B cell (primary cell): Measurements from ENCODE around the gene GRM4. TPM values are rescaled to one million over a fixed set of nuclear protein-coding genes. Genes with fewer than 3 reads are reported as not detected.

ENCODE experiments used
- ATAC-seq: fragments of 200-7000 bp; cut with Tn5 transposase; one replicate; pipeline ENCODE4 v1.10.0; 2021; ENCODE audit warnings: low read depth, mild to moderate bottlenecking, moderate number of reproducible peaks, moderate library complexity
- CTCF ChIA-PET: fragments of 350-600 bp; sonication (Branson Sonifier 250); formaldehyde crosslinking; loops from one replicate; lab custom pipeline; 2021; ENCODE audit warnings: antibody characterized with exemption, inconsistent platforms; lab: Charles Lee
- POLR2A ChIA-PET: fragments of 350-600 bp; sonication (Branson Sonifier 250); formaldehyde crosslinking; loops from one replicate; lab custom pipeline; 2021; ENCODE audit warnings: antibody characterized with exemption; lab: Charles Lee
- DNase-seq: peaks from one replicate; pipeline ENCODE4 v3.0.0; 2013
- H2AFZ ChIP-seq: 2 replicates; pipeline ENCODE4 v1.6.1; 2012; ENCODE audit warnings: mild to moderate bottlenecking, low read depth, low read length; ENCODE audit not compliant: insufficient read depth, poor library complexity, severe bottlenecking
- H3K27ac ChIP-seq, 2 donors: 1 replicate in 1 of 2; 2 replicates in 1 of 2; pipeline ENCODE4 v1.5.1; 2012 to 2013; ENCODE audit warnings: low read length in 2 of 2, mild to moderate bottlenecking in 2 of 2, moderate library complexity in 1 of 2
- H3K27me3 ChIP-seq, 4 experiments: fragments of 200-600 bp in 1 of 4; sonication (generic) in 1 of 4; replicated peaks in 1 of 4; 1 replicate in 2 of 4; 2 replicates in 2 of 4; pipeline versions ENCODE4 v1.6.1 to v1.7.0; 2013 to 2016; ENCODE audit warnings: low read length in 3 of 4, mild to moderate bottlenecking in 2 of 4, mixed read lengths in 1 of 4, moderate library complexity in 1 of 4; ENCODE audit not compliant: insufficient read depth in 4 of 4, control insufficient read depth in 3 of 4; ENCODE audit errors: control extremely low read depth in 1 of 4
- H3K36me3 ChIP-seq, 2 experiments: replicated peaks in 1 of 2; 1 replicate in 1 of 2; 2 replicates in 1 of 2; pipeline versions ENCODE4 v1.6.1 to v1.7.1; 2013; ENCODE audit warnings: low read length in 1 of 2; ENCODE audit not compliant: insufficient read depth in 2 of 2, control insufficient read depth in 1 of 2; ENCODE audit errors: control extremely low read depth in 1 of 2, extremely low read depth in 1 of 2
- H3K4me1 ChIP-seq, 2 donors: fragments of 200-600 bp in 1 of 2; sonication (generic) in 1 of 2; 1 replicate in 1 of 2; 2 replicates in 1 of 2; pipeline versions ENCODE4 v1.5.1 to v1.6.1; 2013 to 2017; ENCODE audit warnings: low read length in 2 of 2; ENCODE audit not compliant: control insufficient read depth in 2 of 2, insufficient read depth in 2 of 2
- H3K4me2 ChIP-seq: replicated peaks from 2 replicates; pipeline ENCODE3; 2012; ENCODE audit warnings: mild to moderate bottlenecking, low read depth, low read length; ENCODE audit not compliant: poor library complexity, severe bottlenecking
- H3K4me3 ChIP-seq, 5 experiments: fragments of 200-600 bp in 1 of 5; sonication (generic) in 1 of 5; 1 replicate in 3 of 5; 2 replicates in 2 of 5; pipeline versions ENCODE4 v1.5.1 to v1.7.0; 2011 to 2016; ENCODE audit warnings: low read length in 4 of 5, mild to moderate bottlenecking in 4 of 5, low read depth in 2 of 5, control low read depth in 1 of 5, moderate library complexity in 1 of 5; ENCODE audit not compliant: insufficient read depth in 1 of 5; ENCODE audit errors: control extremely low read depth in 1 of 5, extremely low read depth in 1 of 5
- H3K79me2 ChIP-seq: fragments of 200-600 bp; sonication (generic); one replicate; pipeline ENCODE4 v1.6.0; 2016; ENCODE audit warnings: low read length; ENCODE audit not compliant: control insufficient read depth, insufficient read depth
- H3K9ac ChIP-seq: fragments of 200-600 bp; sonication (generic); 2 replicates; pipeline ENCODE4 v1.6.1; 2017; ENCODE audit warnings: mild to moderate bottlenecking, low read length, moderate library complexity
- H3K9me3 ChIP-seq, 3 donors: one replicate each; pipeline versions ENCODE4 v1.6.1 to v1.7.1; 2013; ENCODE audit warnings: low read length in 2 of 3; ENCODE audit not compliant: control insufficient read depth in 2 of 3, insufficient read depth in 1 of 3; ENCODE audit errors: control extremely low read depth in 1 of 3
- H4K20me1 ChIP-seq: 2 replicates; pipeline ENCODE4 v1.6.0; 2012; ENCODE audit warnings: mild to moderate bottlenecking, low read length; ENCODE audit not compliant: insufficient read depth, control insufficient read depth, poor library complexity, severe bottlenecking
- H3K27ac Mint-ChIP-seq: one replicate; pipeline ENCODE4 v1.8.0; 2021; ENCODE audit warnings: mixed read lengths
- H3K27me3 Mint-ChIP-seq: one replicate; pipeline ENCODE4 v1.8.0; 2021; ENCODE audit warnings: mixed read lengths
- H3K4me1 Mint-ChIP-seq: one replicate; pipeline ENCODE4 v1.8.0; 2021; ENCODE audit warnings: mixed read lengths
- H3K4me3 Mint-ChIP-seq: one replicate; pipeline ENCODE4 v1.8.0; 2021; ENCODE audit warnings: mixed read lengths
- H3K9me3 Mint-ChIP-seq: one replicate; pipeline ENCODE4 v1.8.0; 2022; ENCODE audit warnings: mixed read lengths; ENCODE audit not compliant: insufficient read depth
- EZH2 ChIP-seq: IDR thresholded peaks from 2 replicates; pipeline ENCODE4 v1.6.1; 2012; ENCODE audit warnings: borderline replicate concordance, low read depth, mild to moderate bottlenecking, moderate library complexity, low read length; ENCODE audit not compliant: insufficient read depth, poor library complexity, severe bottlenecking
- WGBS: methylation state at CpG from one replicate; pipeline ENCODE4 v1.1.5; 2013; ENCODE audit warnings: missing lambda C conversion rate; ENCODE audit not compliant: insufficient coverage; 5-methylcytosine and 5-hydroxymethylcytosine counted together
- intact Hi-C: fragments of 100-400 bp; cut with micrococcal nuclease; formaldehyde crosslinking; loops from one replicate; pipeline ENCODE4 v1.10.0; 2022
- polyA plus RNA-seq: library from polyadenylated mRNA; depleted of rRNA; stranded (reverse); fragments of >200 nt; gene quantifications from 2 replicates; pipeline ENCODE4 v1.2.3, GENCODE V29; 2012
- total RNA-seq, 2 donors: library from RNA; stranded (reverse); fragments of 120-200 nt in 1 of 2; gene quantifications; 1 replicate in 1 of 2; 2 replicates in 1 of 2; pipeline versions ENCODE4 v1.2.3 to v1.2.4, GENCODE V29; 2013 to 2022
- TF ChIP-seq, protein P1 (sequence below): fragments of 200-600 bp; IDR thresholded peaks from one replicate; pipeline ENCODE4 v1.8.0; 2022; ENCODE audit warnings: antibody characterized with exemption, mild to moderate bottlenecking

GRM4 gene
- total and polyA plus RNA-seq, 2 donors (not counting 1 experiment from before 2014, with no cell fraction given): 0.04 TPM; not detected in 1

DNA sequence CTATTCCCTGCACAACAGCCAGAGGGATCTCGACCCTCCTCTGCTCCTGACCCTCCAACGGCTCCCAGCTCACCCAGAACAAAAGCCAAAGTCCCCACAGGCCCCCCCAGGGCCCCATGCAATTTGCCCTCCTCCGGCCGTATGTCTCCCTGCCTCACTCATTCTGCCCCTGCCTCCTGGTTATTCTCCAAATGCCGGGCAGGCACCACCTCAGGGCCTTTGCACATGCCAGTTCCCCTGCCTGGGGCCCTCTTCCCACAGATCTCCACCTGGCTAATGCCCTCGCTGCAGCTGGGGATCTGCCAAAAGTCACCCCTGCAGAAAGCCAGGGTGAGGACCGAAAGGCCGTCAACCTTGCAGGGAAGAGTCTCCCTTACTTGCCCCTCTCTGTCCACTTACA is 66.0 kb downstream of the GRM4 start:
- Histone ChIP-seq H3K27ac (no peak overlapping the region), H3K36me3 (no peaks in the 10 kb centered on the region), H3K4me2 (no peak overlapping the region), H3K4me1 (no peaks in the 10 kb centered on the region), H2AFZ (no peak overlapping the region), H3K4me3 (no peak overlapping the region), H4K20me1 (no peaks in the 10 kb centered on the region), H3K9ac (no peak overlapping the region), H3K27me3 (no peaks in the 10 kb centered on the region), H3K79me2 (no peaks in the 10 kb centered on the region), H3K9me3 (no peaks in the 10 kb centered on the region)
- Mint-ChIP-seq H3K27me3 (peaks cover 11% of the 10 kb centered on the region), H3K9me3 (no peaks in the 10 kb centered on the region), H3K4me3 (no peak overlapping the region), H3K27ac (no peak overlapping the region), H3K4me1 (no peaks in the 10 kb centered on the region)
- 72% methylated on average over 8 of the region's 8 CpGs for WGBS
- intact Hi-C loops: no loop called here
- no peak for TF ChIP-seq EZH2
- TF ChIP-seq, protein P1, sequence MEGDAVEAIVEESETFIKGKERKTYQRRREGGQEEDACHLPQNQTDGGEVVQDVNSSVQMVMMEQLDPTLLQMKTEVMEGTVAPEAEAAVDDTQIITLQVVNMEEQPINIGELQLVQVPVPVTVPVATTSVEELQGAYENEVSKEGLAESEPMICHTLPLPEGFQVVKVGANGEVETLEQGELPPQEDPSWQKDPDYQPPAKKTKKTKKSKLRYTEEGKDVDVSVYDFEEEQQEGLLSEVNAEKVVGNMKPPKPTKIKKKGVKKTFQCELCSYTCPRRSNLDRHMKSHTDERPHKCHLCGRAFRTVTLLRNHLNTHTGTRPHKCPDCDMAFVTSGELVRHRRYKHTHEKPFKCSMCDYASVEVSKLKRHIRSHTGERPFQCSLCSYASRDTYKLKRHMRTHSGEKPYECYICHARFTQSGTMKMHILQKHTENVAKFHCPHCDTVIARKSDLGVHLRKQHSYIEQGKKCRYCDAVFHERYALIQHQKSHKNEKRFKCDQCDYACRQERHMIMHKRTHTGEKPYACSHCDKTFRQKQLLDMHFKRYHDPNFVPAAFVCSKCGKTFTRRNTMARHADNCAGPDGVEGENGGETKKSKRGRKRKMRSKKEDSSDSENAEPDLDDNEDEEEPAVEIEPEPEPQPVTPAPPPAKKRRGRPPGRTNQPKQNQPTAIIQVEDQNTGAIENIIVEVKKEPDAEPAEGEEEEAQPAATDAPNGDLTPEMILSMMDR: no peak
- ChIA-PET POLR2A (no interaction called here), CTCF (interaction anchor here (1.9 kb wide), 1 partner anchor 25 kb away, joined by 6 read pairs; no protein-coding TSS in a partner anchor)
- no peak for ATAC-seq
- DNase-seq: no peak

DNA sequence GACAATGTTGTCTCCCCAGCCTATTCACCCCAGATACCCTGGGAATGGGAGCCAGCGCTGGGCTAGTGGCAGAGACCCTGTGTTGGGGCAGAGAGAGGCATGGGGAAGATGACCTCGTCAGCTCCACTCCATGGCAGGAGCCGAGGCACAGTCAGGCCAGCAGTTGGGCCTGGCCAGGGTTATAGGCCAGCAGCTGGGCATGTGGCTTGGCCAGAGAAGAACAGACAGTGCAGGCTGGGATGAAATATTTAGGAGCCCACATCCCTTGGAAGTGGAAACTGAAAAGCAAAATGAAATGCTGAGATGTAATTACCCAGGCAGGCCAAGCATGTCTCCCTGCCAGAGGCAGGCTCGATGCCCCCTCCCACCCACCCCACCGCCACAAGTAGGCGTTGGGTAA is 70.0 kb downstream of the GRM4 start:
- H3K4me3 Mint-ChIP-seq: no peak overlapping the region
- peaks cover 6% of the 10 kb centered on the region for H3K27me3 Mint-ChIP-seq
- Histone ChIP-seq H4K20me1 (no peaks in the 10 kb centered on the region), H3K36me3 (no peaks in the 10 kb centered on the region), H3K4me1 (no peaks in the 10 kb centered on the region), H3K27me3 (no peaks in the 10 kb centered on the region), H3K9ac (no peak overlapping the region), H3K9me3 (peaks cover 0 to 4% (median 0%) of the 10 kb centered on the region in 3 donors), H3K79me2 (no peaks in the 10 kb centered on the region), H3K27ac (no peak overlapping the region), H3K4me2 (no peak overlapping the region), H3K4me3 (no peak overlapping the region), H2AFZ (no peak overlapping the region)
- no peaks in the 10 kb centered on the region for H3K9me3 Mint-ChIP-seq
- ATAC-seq (no peak), DNase-seq (no peak)
- H3K27ac Mint-ChIP-seq: no peak overlapping the region
- POLR2A ChIA-PET: no interaction called here
- TF ChIP-seq EZH2: no peak
- TF ChIP-seq, protein P1: no peak
- WGBS: 76% methylated on average over 2 of the region's 6 CpGs
- intact Hi-C loops: no loop called here
- CTCF ChIA-PET: no interaction called here
- no peaks in the 10 kb centered on the region for H3K4me1 Mint-ChIP-seq
